GM12865 (cell line): ENCODE results near the gene ATIC.

Experiments
- DNase-seq: peaks from one replicate; pipeline ENCODE4 v3.0.0; 2010; ENCODE audit warnings: low read depth
- H3K4me3 ChIP-seq: 2 replicates; pipeline ENCODE4 v1.5.1; 2011; ENCODE audit warnings: mild to moderate bottlenecking, low read depth, low read length, control low read depth
- TF ChIP-seq, protein P1 (sequence below): IDR thresholded peaks from 2 replicates; pipeline ENCODE4 v1.5.1; 2011; ENCODE audit warnings: low read length, control low read depth, low read depth, inconsistent platforms; ENCODE audit not compliant: insufficient read depth; ENCODE audit errors: missing control alignments

ATIC gene

DNA sequence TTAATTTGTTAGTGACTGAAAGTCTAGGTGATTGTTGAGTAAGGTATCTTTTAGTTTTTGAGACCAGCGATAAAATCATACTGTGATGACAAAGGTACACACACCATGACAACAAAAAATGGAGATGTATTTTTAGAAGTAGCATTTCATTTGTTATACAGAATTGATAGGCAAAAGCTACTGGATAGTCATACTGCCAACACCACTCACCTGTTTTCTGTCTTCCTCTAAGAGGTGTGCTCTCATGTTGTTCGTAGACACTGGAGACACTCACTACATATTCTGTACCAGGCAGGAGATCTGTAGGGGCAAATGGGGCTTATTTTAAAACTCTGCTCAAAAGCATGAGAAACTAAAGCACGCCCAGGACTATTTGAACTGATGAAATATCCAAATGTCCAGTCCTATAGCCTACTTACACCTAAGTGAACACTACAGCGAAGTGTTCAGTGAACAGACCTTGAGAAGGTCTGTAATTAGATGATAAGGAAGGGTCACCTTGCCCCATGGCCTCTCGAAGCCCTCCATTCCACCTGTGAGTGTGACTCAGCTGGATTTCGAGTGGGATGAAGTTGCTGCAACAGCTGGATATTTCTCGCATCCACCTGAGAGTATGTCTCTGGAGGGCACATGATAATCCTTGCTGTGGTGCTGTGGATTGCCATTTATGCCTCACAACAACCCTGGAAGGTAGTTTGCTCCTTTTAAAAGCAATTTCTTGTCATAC lies 76.3 kb downstream of the ATIC start:
- DNase-seq, result no peak
- TF ChIP-seq, protein P1, sequence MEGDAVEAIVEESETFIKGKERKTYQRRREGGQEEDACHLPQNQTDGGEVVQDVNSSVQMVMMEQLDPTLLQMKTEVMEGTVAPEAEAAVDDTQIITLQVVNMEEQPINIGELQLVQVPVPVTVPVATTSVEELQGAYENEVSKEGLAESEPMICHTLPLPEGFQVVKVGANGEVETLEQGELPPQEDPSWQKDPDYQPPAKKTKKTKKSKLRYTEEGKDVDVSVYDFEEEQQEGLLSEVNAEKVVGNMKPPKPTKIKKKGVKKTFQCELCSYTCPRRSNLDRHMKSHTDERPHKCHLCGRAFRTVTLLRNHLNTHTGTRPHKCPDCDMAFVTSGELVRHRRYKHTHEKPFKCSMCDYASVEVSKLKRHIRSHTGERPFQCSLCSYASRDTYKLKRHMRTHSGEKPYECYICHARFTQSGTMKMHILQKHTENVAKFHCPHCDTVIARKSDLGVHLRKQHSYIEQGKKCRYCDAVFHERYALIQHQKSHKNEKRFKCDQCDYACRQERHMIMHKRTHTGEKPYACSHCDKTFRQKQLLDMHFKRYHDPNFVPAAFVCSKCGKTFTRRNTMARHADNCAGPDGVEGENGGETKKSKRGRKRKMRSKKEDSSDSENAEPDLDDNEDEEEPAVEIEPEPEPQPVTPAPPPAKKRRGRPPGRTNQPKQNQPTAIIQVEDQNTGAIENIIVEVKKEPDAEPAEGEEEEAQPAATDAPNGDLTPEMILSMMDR, result no peak
- H3K4me3 ChIP-seq, result no peak overlapping the region

DNA sequence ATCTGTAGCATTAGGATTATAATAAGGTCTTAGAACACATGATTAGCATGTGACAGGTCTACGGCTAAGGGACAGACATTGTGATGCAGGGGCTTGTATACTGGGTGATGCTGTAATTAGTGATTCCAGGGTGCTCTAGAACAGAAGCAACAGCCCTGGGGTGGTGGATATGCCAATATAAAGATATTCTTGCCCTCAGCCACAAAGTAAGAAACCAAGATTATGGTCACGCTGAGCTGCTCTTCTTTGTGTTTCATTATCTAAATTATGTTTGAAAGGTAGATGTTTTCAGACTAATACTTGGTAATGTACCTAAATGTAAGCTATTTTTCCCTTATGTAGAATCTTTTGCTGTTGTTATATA lies 78.7 kb downstream of the ATIC start:
- H3K4me3 ChIP-seq, result no peak overlapping the region
- TF ChIP-seq, protein P1, result no peak
- no peak for DNase-seq

DNA sequence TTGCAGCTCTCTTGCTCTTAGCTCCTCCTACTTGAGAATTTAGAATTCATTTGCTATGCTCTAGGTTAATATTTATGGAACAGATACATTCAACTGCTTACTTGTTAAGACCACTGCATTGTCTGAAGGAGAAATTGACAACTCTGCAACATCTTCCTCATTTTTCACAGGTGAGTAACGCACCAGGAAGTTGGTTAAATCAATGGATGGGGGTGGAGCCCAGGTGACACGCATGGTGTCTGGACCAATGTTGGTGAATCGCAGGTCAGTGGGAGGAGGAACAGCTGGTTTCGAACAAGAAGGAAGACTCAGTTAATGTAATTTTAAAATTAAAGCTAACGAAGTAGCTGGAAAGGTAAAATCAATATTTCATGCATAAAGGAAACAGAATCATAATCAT lies 79.7 kb downstream of the ATIC start:
- TF ChIP-seq, protein P1, result no peak
- DNase-seq, result no peak
- no peak overlapping the region for H3K4me3 ChIP-seq

DNA sequence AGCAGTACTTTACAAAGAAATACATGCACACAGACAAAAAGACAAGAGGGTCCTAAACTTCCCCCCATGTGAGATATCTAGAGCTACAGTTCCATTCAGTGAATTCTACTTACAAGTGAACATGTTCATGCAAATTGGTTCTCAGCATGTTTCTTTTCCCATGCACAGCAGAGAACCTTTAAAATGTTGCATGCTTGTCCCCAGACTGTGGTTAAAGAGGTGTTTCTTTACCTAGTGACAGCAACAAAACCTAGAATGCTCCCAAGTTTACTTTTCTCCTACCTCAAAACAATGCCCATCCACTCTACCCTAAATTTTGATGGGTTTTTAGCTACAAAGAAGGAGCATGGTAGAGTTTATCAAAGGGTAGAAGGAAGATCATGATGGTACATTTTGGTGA lies 80.3 kb downstream of the ATIC start:
- TF ChIP-seq, protein P1, result no peak
- DNase-seq, result no peak
- H3K4me3 ChIP-seq, result no peak overlapping the region

GRCh38 chr2:215392687-215393270 lies 80.9 kb downstream of the ATIC start:
- no peak for DNase-seq
- no peak overlapping the region for H3K4me3 ChIP-seq
- TF ChIP-seq, protein P1, result no peak

DNA sequence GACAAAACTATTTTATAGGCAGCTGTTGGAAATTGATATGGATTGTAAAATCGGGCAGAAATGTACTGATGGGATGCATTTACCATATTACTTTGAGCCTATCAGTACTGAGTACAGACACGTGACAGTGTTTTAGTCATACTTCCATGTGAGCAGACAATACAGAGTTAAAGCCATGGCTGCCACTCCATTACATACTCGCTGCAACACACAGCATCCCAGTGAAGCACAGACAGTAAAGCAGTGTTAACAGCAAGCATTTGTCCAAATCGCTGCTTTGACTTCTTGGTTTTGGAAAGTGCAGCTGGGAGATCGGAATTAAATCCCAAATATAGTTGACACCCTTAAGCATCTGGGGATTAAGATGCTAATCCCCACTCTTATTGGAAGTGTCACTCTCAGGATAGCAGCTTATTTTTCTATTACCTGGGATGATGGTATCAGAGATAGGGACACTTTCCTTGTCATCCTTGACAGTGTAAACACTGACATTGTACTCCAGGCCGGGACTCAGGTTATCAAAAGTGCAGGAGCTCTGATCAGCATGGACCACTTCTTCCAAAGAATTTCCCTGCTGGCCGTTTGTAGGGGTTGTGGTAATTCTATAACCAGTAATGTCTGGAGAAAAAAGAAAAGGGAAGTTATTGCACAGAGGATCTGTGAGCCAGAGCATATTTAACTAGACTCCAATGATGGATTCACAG lies 82.4 kb downstream of the ATIC start:
- TF ChIP-seq, protein P1, result no peak
- H3K4me3 ChIP-seq, result no peak overlapping the region
- no peak for DNase-seq
